T-helper 2 cell treated with Interferon-gamma antibody and Interleukin-4, amounts not matched to agents 100 ng/mL and 5 ng/mL, for 36 hours (primary cell): ENCODE measurements around the gene GTSE1. TPM values are rescaled to one million over a fixed set of nuclear protein-coding genes. Genes with fewer than 3 reads are reported as not detected.
"Not testable (repeated sequence)": the region's sequence is repeated elsewhere in the genome, so short reads cannot be mapped to it uniquely, and the experiment has no call there.

Source experiments
- intact Hi-C: fragments of 100-400 bp; cut with micrococcal nuclease; formaldehyde crosslinking; loops from one replicate; pipeline ENCODE4 v1.15.1; 2023
- total RNA-seq: library from RNA; stranded (reverse); gene quantifications from 2 replicates; pipeline ENCODE4 v1.2.3, GENCODE V29; 2022

Gene GTSE1
- total RNA-seq: 74.1 and 74.4 TPM in 2 replicates

- intact Hi-C loops: loop anchor here (1.0 to 10.0 kb wide), 7 partner anchors 29 to 982 kb away; partner anchors contain the start of genes CDPF1 and TRMU
These were observed at the start of gene GTSE1 for GRCh38 chr22:46296257-46297150. Gene GTSE1, plus strand, starts transcription at chr22:46296870. Its CDS starts 531 bp downstream, at chr22:46297401.

- intact Hi-C loops: no loop called here
These were observed 49.2 kb upstream of the GTSE1 start for GRCh38 chr22:46247443-46247975.

- intact Hi-C loops: loop anchor here (1.0 to 5.0 kb wide), 3 partner anchors 17 to 98 kb away; partner anchors contain the start of genes GTSE1 and PPARA
These were observed 46.5 kb upstream of the GTSE1 start, which contains the start of gene CDPF1 for GRCh38 chr22:46250035-46250782. Gene CDPF1, minus strand, starts transcription at chr22:46250293. Its CDS starts 2,009 bp downstream, at chr22:46248284.

GRCh38 chr22:46250783-46251125 lies 45.9 kb upstream of the GTSE1 start:
- intact Hi-C loops: loop anchor here (1.0 to 5.0 kb wide), 3 partner anchors 16 to 98 kb away; partner anchors contain the start of genes GTSE1 and PPARA

GRCh38 chr22:46251266-46251665 lies 45.4 kb upstream of the GTSE1 start:
- intact Hi-C loops: loop anchor here (2.0 to 5.0 kb wide), 2 partner anchors 16 to 99 kb away; partner anchors contain the start of gene PPARA

GRCh38 chr22:46251816-46252380 lies 44.8 kb upstream of the GTSE1 start:
- intact Hi-C loops: loop anchor here (2.0 to 5.0 kb wide), 2 partner anchors 15 to 100 kb away; partner anchors contain the start of gene PPARA

- intact Hi-C loops: no loop called here
These were observed 40.2 kb upstream of the GTSE1 start for GRCh38 chr22:46256358-46256958.

GRCh38 chr22:46259374-46259773 lies 37.3 kb upstream of the GTSE1 start:
- intact Hi-C loops: no loop called here

GRCh38 chr22:46260038-46260437 lies 36.6 kb upstream of the GTSE1 start:
- intact Hi-C loops: no loop called here

GRCh38 chr22:46262449-46263215 lies 34.0 kb upstream of the GTSE1 start:
- intact Hi-C loops: no loop called here

- intact Hi-C loops: no loop called here
These were observed 33.5 kb upstream of the GTSE1 start, which contains the start of gene PKDREJ for GRCh38 chr22:46263216-46263590. Gene PKDREJ, minus strand, starts transcription at chr22:46263343. Its CDS starts 21 bp downstream, at chr22:46263322.

GRCh38 chr22:46264520-46264919 lies 32.1 kb upstream of the GTSE1 start:
- intact Hi-C loops: not testable (repeated sequence)

- intact Hi-C loops: loop anchor here (2.0 kb wide), 1 partner anchor 15 kb away; the partner anchor contains the start of gene CDPF1
These were observed 31.0 kb upstream of the GTSE1 start for GRCh38 chr22:46265627-46266026.

GRCh38 chr22:46267431-46268279 lies 29.0 kb upstream of the GTSE1 start, which contains the start of gene TTC38:
Gene TTC38, plus strand, starts transcription at chr22:46268008. Its CDS starts 32 bp downstream, at chr22:46268040.
- intact Hi-C loops: loop anchor here (1.0 to 2.0 kb wide), 2 partner anchors 17 to 29 kb away; partner anchors contain the start of genes CDPF1 and GTSE1

- intact Hi-C loops: no loop called here
These were observed 27.1 kb upstream of the GTSE1 start for GRCh38 chr22:46269564-46269963.

- intact Hi-C loops: no loop called here
These were observed 24.5 kb upstream of the GTSE1 start for GRCh38 chr22:46272196-46272595.

- intact Hi-C loops: no loop called here
These were observed 23.8 kb upstream of the GTSE1 start for GRCh38 chr22:46272762-46273431.
